Natural killer cell (primary cell): ENCODE measurements around the gene C11orf21. TPM values are rescaled to one million over a fixed set of nuclear protein-coding genes. Genes with fewer than 3 reads are reported as not detected.

Experiments
- ATAC-seq, 3 donors: fragments of 150-1000 bp in 2 of 3; fragments of 200-7000 bp in 1 of 3; cut with Tn5 transposase; 1 replicate in 1 of 3; 2 replicates in 2 of 3; pipeline ENCODE4 v1.10.0; 2021; ENCODE audit warnings: mild to moderate bottlenecking in 2 of 3, moderate library complexity in 2 of 3
- DNase-seq, 2 donors: peaks; one replicate each; pipeline versions ENCODE4 v3.0.0 to v3.0.0-alpha.2; 2013 to 2021; ENCODE audit warnings: mixed read lengths in 1 of 2
- H3K27ac ChIP-seq: one replicate; pipeline ENCODE4 v1.5.1; 2013; ENCODE audit warnings: mild to moderate bottlenecking, low read length
- H3K27me3 ChIP-seq: one replicate; pipeline ENCODE4 v1.6.1; 2013; ENCODE audit warnings: low read length; ENCODE audit not compliant: control insufficient read depth, insufficient read depth
- H3K36me3 ChIP-seq: one replicate; pipeline ENCODE4 v1.6.1; 2013; ENCODE audit warnings: low read length; ENCODE audit not compliant: control insufficient read depth, insufficient read depth
- H3K4me1 ChIP-seq: one replicate; pipeline ENCODE4 v1.6.1; 2013; ENCODE audit warnings: low read length; ENCODE audit not compliant: control insufficient read depth, insufficient read depth
- H3K4me3 ChIP-seq: one replicate; pipeline ENCODE4 v1.5.1; 2013; ENCODE audit warnings: low read length
- H3K9me3 ChIP-seq: one replicate; pipeline ENCODE4 v1.6.1; 2013; ENCODE audit warnings: low read length; ENCODE audit not compliant: control insufficient read depth, insufficient read depth
- H3K27ac Mint-ChIP-seq, 2 donors: one replicate each; pipeline ENCODE4 v1.8.0; 2022; ENCODE audit warnings: mild to moderate bottlenecking in 2 of 2, mixed read lengths in 2 of 2, moderate library complexity in 1 of 2
- H3K27me3 Mint-ChIP-seq, 2 donors: one replicate each; pipeline ENCODE4 v1.8.0; 2022; ENCODE audit warnings: low read depth in 2 of 2, mixed read lengths in 2 of 2
- H3K36me3 Mint-ChIP-seq: one replicate; pipeline ENCODE4 v1.8.0; 2022; ENCODE audit warnings: mixed read lengths
- H3K4me1 Mint-ChIP-seq, 2 donors: one replicate each; pipeline ENCODE4 v1.8.0; 2022; ENCODE audit warnings: mixed read lengths in 2 of 2
- H3K4me3 Mint-ChIP-seq: one replicate; pipeline ENCODE4 v1.8.0; 2022; ENCODE audit warnings: mild to moderate bottlenecking, moderate library complexity, mixed read lengths
- H3K9me3 Mint-ChIP-seq, 2 donors: one replicate each; pipeline ENCODE4 v1.8.0; 2022; ENCODE audit warnings: mixed read lengths in 2 of 2
- CTCF ChIP-seq: fragments of 200-600 bp; IDR thresholded peaks from one replicate; pipeline ENCODE4 v1.8.0; 2022; ENCODE audit warnings: antibody characterized with exemption
- WGBS: methylation state at CpG from one replicate; pipeline ENCODE4 v1.1.7; 2013; ENCODE audit warnings: missing lambda C conversion rate; ENCODE audit not compliant: insufficient coverage; 5-methylcytosine and 5-hydroxymethylcytosine counted together
- intact Hi-C: fragments of 100-400 bp; cut with micrococcal nuclease; formaldehyde crosslinking; loops from one replicate; pipeline ENCODE4 v1.14.2; 2022
- total RNA-seq, 4 donors: library from RNA; stranded (reverse); fragments of 120-200 nt in 1 of 4; gene quantifications; one replicate each; pipeline versions ENCODE4 v1.2.3 to v1.2.4, GENCODE V29; 2013 to 2022

Gene C11orf21
- total RNA-seq, 3 donors from 2014 or later (not counting 1 experiment from before 2014, with no cell fraction given) = 227 to 325 (median 237) TPM

- Mint-ChIP-seq H3K4me3 (peak overlapping the region; percentile 79), H3K27me3 (no peaks in the 10 kb centered on the region), H3K36me3 (no peaks in the 10 kb centered on the region), H3K27ac (peak overlapping the region; percentile 87 to 94), H3K4me1 (peaks cover 31 to 81% of the 10 kb centered on the region in 2 donors), H3K9me3 (no peaks in the 10 kb centered on the region)
- H3K27me3 ChIP-seq = no peaks in the 10 kb centered on the region
- DNase-seq = peak in 1 of 2 donors; percentile 13
- intact Hi-C loops = no loop called here
- H3K9me3 ChIP-seq = no peaks in the 10 kb centered on the region
- ATAC-seq = no peak
- H3K4me3 ChIP-seq = no peak overlapping the region
- peaks cover 89% of the 10 kb centered on the region for H3K4me1 ChIP-seq
- WGBS = 93% methylated on average over 14 of the region's 14 CpGs
- H3K36me3 ChIP-seq = peaks cover 33% of the 10 kb centered on the region
- no peak overlapping the region for H3K27ac ChIP-seq
- no peak for TF ChIP-seq CTCF
Observed at GRCh38 chr11:2298131-2298794, 3.5 kb downstream of the C11orf21 start.

GRCh38 chr11:2297623-2298030, 4.1 kb downstream of the C11orf21 start:
- Mint-ChIP-seq H3K27ac (peak overlapping the region; percentile 87 to 94), H3K9me3 (no peaks in the 10 kb centered on the region), H3K4me1 (peaks cover 31 to 76% of the 10 kb centered on the region in 2 donors), H3K36me3 (no peaks in the 10 kb centered on the region), H3K4me3 (peak overlapping the region; percentile 7), H3K27me3 (no peaks in the 10 kb centered on the region)
- ATAC-seq (peak in 1 of 3 donors; percentile 8), DNase-seq (no peak)
- no peaks in the 10 kb centered on the region for H3K27me3 ChIP-seq
- H3K27ac ChIP-seq = no peak overlapping the region
- 10% methylated on average over 1 of the region's 1 CpG for WGBS
- H3K4me1 ChIP-seq = peaks cover 88% of the 10 kb centered on the region
- H3K36me3 ChIP-seq = peaks cover 33% of the 10 kb centered on the region
- no peak for TF ChIP-seq CTCF
- H3K9me3 ChIP-seq = no peaks in the 10 kb centered on the region
- no peak overlapping the region for H3K4me3 ChIP-seq
- intact Hi-C loops = no loop called here

GRCh38 chr11:2296913-2297622, 4.7 kb downstream of the C11orf21 start:
- TF ChIP-seq CTCF = no peak
- DNase-seq (peak in 1 of 2 donors; percentile 15), ATAC-seq (no peak)
- Histone ChIP-seq H3K27me3 (no peaks in the 10 kb centered on the region), H3K4me3 (no peak overlapping the region), H3K4me1 (peaks cover 82% of the 10 kb centered on the region), H3K27ac (no peak overlapping the region), H3K36me3 (peaks cover 33% of the 10 kb centered on the region), H3K9me3 (no peaks in the 10 kb centered on the region)
- H3K27ac Mint-ChIP-seq = peak overlapping the region; percentile 87 to 94
- peaks cover 31 to 78% of the 10 kb centered on the region in 2 donors for H3K4me1 Mint-ChIP-seq
- H3K4me3 Mint-ChIP-seq = peak overlapping the region; percentile 43
- no peaks in the 10 kb centered on the region for H3K36me3 Mint-ChIP-seq
- WGBS = 88% methylated on average over 13 of the region's 13 CpGs
- intact Hi-C loops = no loop called here
- H3K9me3 Mint-ChIP-seq = no peaks in the 10 kb centered on the region
- no peaks in the 10 kb centered on the region for H3K27me3 Mint-ChIP-seq
